ENCODE data around the gene MMP20.

DNA sequence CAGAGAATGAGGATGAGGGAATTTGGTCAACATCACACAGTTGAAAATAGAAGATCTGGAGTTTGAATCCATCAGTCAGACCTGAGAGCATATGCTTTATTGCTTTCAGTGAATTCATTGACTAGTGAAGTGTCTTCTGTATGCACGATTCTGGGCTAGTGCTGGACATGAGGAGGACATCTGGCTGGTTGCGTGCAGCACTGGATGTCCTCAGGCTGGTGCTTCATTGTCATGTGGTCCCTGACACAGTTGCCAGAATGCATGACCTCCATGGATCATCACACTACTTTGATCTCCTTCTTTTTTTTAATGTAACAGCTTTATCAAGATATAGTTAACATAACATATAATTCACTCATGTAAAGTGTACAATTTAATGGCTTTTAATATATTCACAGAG lies 50.1 kb downstream of the MMP20 start:
- TF ChIP-seq, protein P1, sequence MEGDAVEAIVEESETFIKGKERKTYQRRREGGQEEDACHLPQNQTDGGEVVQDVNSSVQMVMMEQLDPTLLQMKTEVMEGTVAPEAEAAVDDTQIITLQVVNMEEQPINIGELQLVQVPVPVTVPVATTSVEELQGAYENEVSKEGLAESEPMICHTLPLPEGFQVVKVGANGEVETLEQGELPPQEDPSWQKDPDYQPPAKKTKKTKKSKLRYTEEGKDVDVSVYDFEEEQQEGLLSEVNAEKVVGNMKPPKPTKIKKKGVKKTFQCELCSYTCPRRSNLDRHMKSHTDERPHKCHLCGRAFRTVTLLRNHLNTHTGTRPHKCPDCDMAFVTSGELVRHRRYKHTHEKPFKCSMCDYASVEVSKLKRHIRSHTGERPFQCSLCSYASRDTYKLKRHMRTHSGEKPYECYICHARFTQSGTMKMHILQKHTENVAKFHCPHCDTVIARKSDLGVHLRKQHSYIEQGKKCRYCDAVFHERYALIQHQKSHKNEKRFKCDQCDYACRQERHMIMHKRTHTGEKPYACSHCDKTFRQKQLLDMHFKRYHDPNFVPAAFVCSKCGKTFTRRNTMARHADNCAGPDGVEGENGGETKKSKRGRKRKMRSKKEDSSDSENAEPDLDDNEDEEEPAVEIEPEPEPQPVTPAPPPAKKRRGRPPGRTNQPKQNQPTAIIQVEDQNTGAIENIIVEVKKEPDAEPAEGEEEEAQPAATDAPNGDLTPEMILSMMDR (IDR thresholded peaks at IDR 0.05; ENCODE audit: extremely low read depth in 1 of 2, insufficient read depth in 1 of 2, low read depth in 1 of 2, low read length in 2 of 2) = no peak
- TF ChIP-seq POLR2A (IDR thresholded peaks at IDR 0.05; ENCODE audit: low read depth, low read length) (no peak), EZH2 (IDR thresholded peaks at IDR 0.05; ENCODE audit: borderline replicate concordance, low read depth, low read length, severe bottlenecking) (no peak), POLR2AphosphoS5 (IDR thresholded peaks at IDR 0.05; ENCODE audit: insufficient read depth, low read depth, low read length) (no peak)

All from endothelial cell of umbilical vein (primary cell).